HepG2 (cell line): ENCODE data around the gene SLC16A2. TPM values are rescaled to one million over a fixed set of nuclear protein-coding genes. Genes with fewer than 3 reads are reported as not detected.
"Not testable (repeated sequence)": the region's sequence is repeated elsewhere in the genome, so short reads cannot be mapped to it uniquely, and the experiment has no call there.

Experiments
- ATAC-seq: fragments of 200-7000 bp; cut with Tn5 transposase; 3 replicates; pipeline ENCODE4 v1.9.1; 2020; ENCODE audit warnings: mild to moderate bottlenecking, moderate library complexity
- BruUV-seq: library from RNA; stranded (reverse); fragments of 400-500 nt; replicated peaks from 2 replicates; lab custom pipeline; 2021; lab: Mats Ljungman, UMichigan
- CTCF ChIA-PET: fragments of 300-600 bp; formaldehyde crosslinking; extraction: SDS; loops from one replicate; lab custom pipeline; 2021; ENCODE audit warnings: low total read pairs, inconsistent platforms, low intra/inter-chr PET ratio; lab: Yijun Ruan, JAX
- POLR2A ChIA-PET: fragments of 350-600 bp; sonication (Branson Sonifier 250); formaldehyde crosslinking; loops from one replicate; lab custom pipeline; 2020; ENCODE audit warnings: antibody characterized with exemption, inconsistent platforms; lab: Yijun Ruan, JAX
- DNase-seq: peaks from one replicate; pipeline ENCODE4 v3.0.0-alpha.2; 2015; ENCODE audit warnings: low spot score
- FAIRE-seq: peaks from 3 replicates; lab custom pipeline; 2011; peaks lifted over from hg19 to GRCh38; lab: Jason Lieb, UNC
- H2AFZ ChIP-seq: one replicate; pipeline ENCODE4 v1.6.1; 2011; ENCODE audit warnings: low read length, inconsistent platforms
- H3K27ac ChIP-seq: fragments of 300-600 bp; 3 replicates; pipeline ENCODE4 v1.8.0; 2011; ENCODE audit warnings: mixed run types, mild to moderate bottlenecking, mixed read lengths, low read length, inconsistent platforms; ENCODE audit not compliant: insufficient read depth; ENCODE audit errors: extremely low read length
- H3K27me3 ChIP-seq, 2 experiments: fragments of 200-600 bp in 1 of 2; 2 replicates in 1 of 2; 3 replicates in 1 of 2; pipeline versions ENCODE4 v1.6.0 to v1.8.0; 2011; ENCODE audit warnings: low read length in 2 of 2, mild to moderate bottlenecking in 2 of 2, moderate library complexity in 2 of 2, inconsistent platforms in 1 of 2; ENCODE audit not compliant: insufficient read depth in 2 of 2, control insufficient read depth in 1 of 2
- H3K36me3 ChIP-seq, 2 experiments: fragments of 200-600 bp in 1 of 2; replicated peaks in 1 of 2; 2 replicates in 1 of 2; 3 replicates in 1 of 2; pipeline versions ENCODE4 v1.5.1 to v1.8.0; 2011; ENCODE audit warnings: low read length in 2 of 2, inconsistent platforms in 1 of 2; ENCODE audit not compliant: insufficient read depth in 2 of 2, control insufficient read depth in 1 of 2
- H3K4me1 ChIP-seq: 2 replicates; pipeline ENCODE4 v1.5.1; 2012; ENCODE audit warnings: low read length, inconsistent platforms; ENCODE audit not compliant: insufficient read depth
- H3K4me2 ChIP-seq: 2 replicates; pipeline ENCODE4 v1.6.0; 2011; ENCODE audit warnings: low read depth, low read length, inconsistent platforms
- H3K4me3 ChIP-seq, 3 experiments: fragments of 200-600 bp in 1 of 3; sonication (generic), shearing (Covaris generic) in 1 of 3; replicated peaks in 1 of 3; 2 replicates each; pipeline ENCODE4 v1.5.1; 2011 to 2016; ENCODE audit warnings: low read length in 3 of 3, inconsistent platforms in 2 of 3, low read depth in 2 of 3, mild to moderate bottlenecking in 2 of 3, control low read depth in 1 of 3, mixed read lengths in 1 of 3; ENCODE audit not compliant: insufficient read depth in 1 of 3
- H3K79me2 ChIP-seq: one replicate; pipeline ENCODE4 v1.6.1; 2011; ENCODE audit warnings: low read length, inconsistent platforms; ENCODE audit not compliant: insufficient read depth
- H3K9ac ChIP-seq: 2 replicates; pipeline ENCODE4 v1.6.0; 2011; ENCODE audit warnings: mild to moderate bottlenecking, low read depth, low read length, inconsistent platforms; ENCODE audit not compliant: insufficient read depth
- H3K9me3 ChIP-seq: 2 replicates; pipeline ENCODE4 v1.5.1; 2012; ENCODE audit warnings: mild to moderate bottlenecking, low read length
- H4K20me1 ChIP-seq: 2 replicates; pipeline ENCODE4 v1.6.0; 2011; ENCODE audit warnings: inconsistent platforms, mild to moderate bottlenecking, low read length, moderate library complexity; ENCODE audit not compliant: insufficient read depth
- ETV5 ChIP-seq: IDR thresholded peaks from 2 replicates; pipeline ENCODE4 v1.6.1; 2018; ENCODE audit warnings: missing biosample characterization, missing genetic modification reagents, inconsistent platforms, borderline replicate concordance
- HMGXB3 ChIP-seq: sonication (generic); formaldehyde crosslinking; IDR thresholded peaks from 2 replicates; pipeline ENCODE4 v1.4.0; 2020; ENCODE audit warnings: missing genetic modification reagents, borderline replicate concordance
- TBX3 ChIP-seq: fragments of 450-650 bp; IDR thresholded peaks from 2 replicates; pipeline ENCODE4 v1.6.1; 2017; ENCODE audit warnings: antibody characterized with exemption, mild to moderate bottlenecking, inconsistent platforms, borderline replicate concordance
- ZBTB33 ChIP-seq: sonication (generic); formaldehyde crosslinking; IDR thresholded peaks from 2 replicates; pipeline ENCODE4 v1.4.0; 2020; ENCODE audit warnings: missing genetic modification reagents
- ZNF329 ChIP-seq: sonication (generic); formaldehyde crosslinking; IDR thresholded peaks from 2 replicates; pipeline ENCODE4 v1.9.0; 2021; ENCODE audit warnings: low read depth, mild to moderate bottlenecking, missing genetic modification reagents
- ZNF710 ChIP-seq: sonication (generic); formaldehyde crosslinking; IDR thresholded peaks from 2 replicates; pipeline ENCODE4 v1.5.0; 2020; ENCODE audit warnings: mild to moderate bottlenecking, missing genetic modification reagents, borderline replicate concordance
- WGBS: methylation state at CpG from one replicate; pipeline ENCODE4 v1.1.6; 2017; ENCODE audit warnings: low lambda C conversion rate; 5-methylcytosine and 5-hydroxymethylcytosine counted together
- in situ Hi-C: cut with HindIII; loops from 2 replicates; pipeline ENCODE4 v1.10.0; 2017; ENCODE audit warnings: low pct_unique_long_range_greater_than_20kb; ENCODE audit not compliant: extremely low pct_ligation_motif_present
- intact Hi-C: fragments of 100-400 bp; cut with micrococcal nuclease; formaldehyde crosslinking; loops from one replicate; pipeline ENCODE4 v1.10.0; 2022; ENCODE audit not compliant: unreplicated experiment
- polyA plus RNA-seq, 8 experiments: library from polyadenylated mRNA; depleted of rRNA in 3 of 8; stranded (reverse) in 7 of 8; unstranded in 1 of 8; fragments of >200 nt; fragmentation: Illumina TruSeq in 4 of 8; extraction: Trizol in 4 of 8; gene quantifications; 2 replicates each; pipeline versions ENCODE4 v1.2.1 to v1.2.3, GENCODE V29; 2011 to 2016; ENCODE audit warnings: low read depth in 4 of 8, missing spikeins in 1 of 8, mixed read lengths in 1 of 8; ENCODE audit not compliant: insufficient read depth in 1 of 8
- total RNA-seq, 5 experiments: library from RNA; depleted of rRNA; stranded (reverse); fragments of >200 nt; fragmentation: Illumina TruSeq; extraction: Trizol; gene quantifications; 2 replicates each; pipeline ENCODE4 v1.2.3, GENCODE V29; 2016; ENCODE audit warnings: low read depth in 1 of 5

Gene SLC16A2
- total and polyA plus RNA-seq, 2 of the 13 experiments (the other 11 are each of a cell fraction or from before 2014, with no cell fraction given), result 0.07 to 0.08 TPM

- TF ChIP-seq HMGXB3 (CRISPR knock-in tag) (no peak), ZNF329 (CRISPR knock-in tag) (no peak), ZBTB33 (CRISPR knock-in tag) (no peak), ZNF710 (CRISPR knock-in tag) (no peak), ETV5 (CRISPR knock-in tag) (no peak), TBX3 (no peak)
Observed at GRCh38 chrX:74453178-74453577, 31.9 kb downstream of the SLC16A2 start (continued).

GRCh38 chrX:74454233-74454632 is 32.9 kb downstream of the SLC16A2 start:
- H3K36me3 ChIP-seq, FAIRE-seq, H3K9me3 ChIP-seq, POLR2A ChIA-PET, BruUV-seq, H3K79me2 ChIP-seq, H3K27me3 ChIP-seq, H3K4me2 ChIP-seq, H4K20me1 ChIP-seq, DNase-seq, H3K9ac ChIP-seq, H3K27ac ChIP-seq, H3K4me3 ChIP-seq, H2AFZ ChIP-seq, CTCF ChIA-PET, in situ Hi-C loops, intact Hi-C loops, H3K4me1 ChIP-seq, ATAC-seq: not testable (repeated sequence)
- WGBS, result 17% methylated on average over 2 of the region's 3 CpGs
